HG03439 (cell line): ENCODE data around the gene SLC38A8.

Source experiments
- ATAC-seq: cut with Tn5 transposase; IDR thresholded peaks from one replicate; pipeline ENCODE4 v1.9.1; 2021; ENCODE audit warnings: mild to moderate bottlenecking, moderate library complexity; ENCODE audit not compliant: unreplicated experiment

Gene SLC38A8

GRCh38 chr16:84042308-84042878 lies at the start of gene SLC38A8:
TSS of gene SLC38A8 (minus strand) at chr16:84042795. CDS start at chr16:84042157, 638 bp downstream.
- ATAC-seq, result no peak

- no peak for ATAC-seq
These were observed 48.9 kb upstream of the SLC38A8 start for GRCh38 chr16:84091460-84091859.

GRCh38 chr16:84090211-84090610 lies 47.6 kb upstream of the SLC38A8 start:
- no peak for ATAC-seq

GRCh38 chr16:84088695-84089395 lies 46.2 kb upstream of the SLC38A8 start:
- ATAC-seq, result peak; percentile 79

GRCh38 chr16:84087466-84088151 lies 45.0 kb upstream of the SLC38A8 start:
- no peak for ATAC-seq

- no peak for ATAC-seq
These were observed 44.4 kb upstream of the SLC38A8 start for GRCh38 chr16:84087001-84087400.

GRCh38 chr16:84086341-84086740 lies 43.7 kb upstream of the SLC38A8 start:
- ATAC-seq, result no peak

GRCh38 chr16:84085773-84086172 lies 43.2 kb upstream of the SLC38A8 start:
- ATAC-seq, result no peak

- no peak for ATAC-seq
These were observed 42.7 kb upstream of the SLC38A8 start for GRCh38 chr16:84085271-84085667.

GRCh38 chr16:84084570-84085270 lies 42.1 kb upstream of the SLC38A8 start:
- ATAC-seq, result no peak

GRCh38 chr16:84082835-84083569 lies 40.4 kb upstream of the SLC38A8 start:
- ATAC-seq, result no peak

GRCh38 chr16:84082110-84082509 lies 39.5 kb upstream of the SLC38A8 start:
- ATAC-seq, result no peak

GRCh38 chr16:84081446-84081989 lies 38.9 kb upstream of the SLC38A8 start:
- ATAC-seq, result no peak

GRCh38 chr16:84080813-84081212 lies 38.2 kb upstream of the SLC38A8 start:
- ATAC-seq, result no peak

- ATAC-seq, result no peak
These were observed 37.8 kb upstream of the SLC38A8 start for GRCh38 chr16:84080378-84080777.

- no peak for ATAC-seq
These were observed 37.1 kb upstream of the SLC38A8 start for GRCh38 chr16:84079664-84080063.

GRCh38 chr16:84075376-84075775 lies 32.8 kb upstream of the SLC38A8 start:
- no peak for ATAC-seq

GRCh38 chr16:84074721-84075120 lies 32.1 kb upstream of the SLC38A8 start:
- ATAC-seq, result no peak

GRCh38 chr16:84072014-84072413 lies 29.4 kb upstream of the SLC38A8 start:
- no peak for ATAC-seq

GRCh38 chr16:84071121-84071520 lies 28.5 kb upstream of the SLC38A8 start:
- no peak for ATAC-seq

- ATAC-seq, result no peak
These were observed 26.9 kb upstream of the SLC38A8 start for GRCh38 chr16:84069540-84069939.
